Mesenchymal stem cell (in vitro differentiated cells and primary cell): ENCODE measurements around the gene PPCS.

Experiments
- DNase-seq: peaks from one replicate; pipeline ENCODE4 v3.0.0-alpha.2; 2013
- H2AFZ ChIP-seq: one replicate; pipeline ENCODE4 v1.6.1; 2013; ENCODE audit warnings: low read depth, mild to moderate bottlenecking, control low read depth, inconsistent platforms, low read length, moderate library complexity
- H2AK5ac ChIP-seq: 2 replicates; pipeline ENCODE4 v1.6.1; 2013; ENCODE audit warnings: low read length, moderate library complexity, mild to moderate bottlenecking, inconsistent platforms; ENCODE audit not compliant: severe bottlenecking
- H2BK120ac ChIP-seq: one replicate; pipeline ENCODE4 v1.6.1; 2013; ENCODE audit warnings: low read depth, mild to moderate bottlenecking, inconsistent platforms, low read length, moderate library complexity
- H2BK12ac ChIP-seq, 2 experiments: one replicate each; pipeline ENCODE4 v1.6.1; 2013; ENCODE audit warnings: inconsistent platforms in 2 of 2, low read length in 2 of 2, mild to moderate bottlenecking in 2 of 2, moderate library complexity in 2 of 2, control low read depth in 1 of 2
- H2BK15ac ChIP-seq: one replicate; pipeline ENCODE4 v1.6.1; 2013; ENCODE audit warnings: mild to moderate bottlenecking, low read depth, inconsistent platforms; ENCODE audit not compliant: poor library complexity, severe bottlenecking
- H2BK5ac ChIP-seq: 2 replicates; pipeline ENCODE4 v1.6.1; 2013; ENCODE audit warnings: low read depth, mild to moderate bottlenecking, low read length, control low read depth, inconsistent platforms; ENCODE audit not compliant: poor library complexity, severe bottlenecking
- H3K14ac ChIP-seq, 2 experiments: one replicate each; pipeline ENCODE4 v1.6.1; 2013; ENCODE audit warnings: inconsistent platforms in 2 of 2, low read length in 2 of 2, control low read depth in 1 of 2, mild to moderate bottlenecking in 1 of 2, moderate library complexity in 1 of 2
- H3K18ac ChIP-seq, 2 experiments: one replicate each; pipeline ENCODE4 v1.6.1; 2013; ENCODE audit warnings: inconsistent platforms in 2 of 2, low read length in 2 of 2, control low read depth in 1 of 2, low read depth in 1 of 2, mild to moderate bottlenecking in 1 of 2
- H3K23ac ChIP-seq, 2 experiments: one replicate each; pipeline ENCODE4 v1.6.1; 2013; ENCODE audit warnings: inconsistent platforms in 2 of 2, low read length in 2 of 2, mild to moderate bottlenecking in 2 of 2, moderate library complexity in 2 of 2, control low read depth in 1 of 2
- H3K27ac ChIP-seq: 2 replicates; pipeline ENCODE4 v1.5.1; 2013; ENCODE audit warnings: mild to moderate bottlenecking, moderate library complexity, low read length, control low read depth, inconsistent platforms; ENCODE audit not compliant: poor library complexity, severe bottlenecking
- H3K27me3 ChIP-seq, 2 experiments: 2 replicates each; pipeline versions ENCODE4 v1.6.1 to v1.7.0; 2013; ENCODE audit warnings: low read length in 2 of 2, mild to moderate bottlenecking in 2 of 2, moderate library complexity in 2 of 2, control low read depth in 1 of 2, inconsistent platforms in 1 of 2; ENCODE audit not compliant: control insufficient read depth in 1 of 2, insufficient read depth in 1 of 2
- H3K36me3 ChIP-seq, 2 experiments: 2 replicates each; pipeline versions ENCODE4 v1.6.1 to v1.7.0; 2013; ENCODE audit warnings: low read length in 2 of 2, control low read depth in 1 of 2, inconsistent platforms in 1 of 2, low read depth in 1 of 2, mild to moderate bottlenecking in 1 of 2; ENCODE audit not compliant: insufficient read depth in 2 of 2, control insufficient read depth in 1 of 2
- H3K4ac ChIP-seq, 2 experiments: one replicate each; pipeline ENCODE4 v1.6.1; 2013; ENCODE audit warnings: inconsistent platforms in 2 of 2, low read length in 2 of 2, mild to moderate bottlenecking in 2 of 2, moderate library complexity in 2 of 2, control low read depth in 1 of 2, low read depth in 1 of 2
- H3K4me1 ChIP-seq: 2 replicates; pipeline ENCODE4 v1.6.1; 2013; ENCODE audit warnings: low read depth, low read length, control low read depth; ENCODE audit not compliant: control insufficient read depth, insufficient read depth
- H3K4me2 ChIP-seq: 2 replicates; pipeline ENCODE4 v1.6.1; 2013; ENCODE audit warnings: low read length, mild to moderate bottlenecking, inconsistent platforms; ENCODE audit not compliant: poor library complexity, severe bottlenecking
- H3K4me3 ChIP-seq, 2 experiments: 2 replicates each; pipeline versions ENCODE4 v1.5.1 to v1.7.0; 2013; ENCODE audit warnings: low read length in 2 of 2, mild to moderate bottlenecking in 2 of 2, control low read depth in 1 of 2, low read depth in 1 of 2; ENCODE audit not compliant: insufficient read depth in 1 of 2
- H3K79me1 ChIP-seq: replicated peaks from 2 replicates; pipeline ENCODE4 v1.6.1; 2013; ENCODE audit warnings: mild to moderate bottlenecking, control low read depth, low read length, inconsistent platforms; ENCODE audit not compliant: poor library complexity, severe bottlenecking
- H3K9ac ChIP-seq: 2 replicates; pipeline ENCODE4 v1.7.0; 2013; ENCODE audit warnings: mild to moderate bottlenecking, low read length, moderate library complexity
- H3K9me3 ChIP-seq: 2 replicates; pipeline ENCODE4 v1.7.0; 2013; ENCODE audit warnings: mild to moderate bottlenecking, low read length; ENCODE audit not compliant: control insufficient read depth
- H4K8ac ChIP-seq: one replicate; pipeline ENCODE4 v1.6.1; 2013; ENCODE audit warnings: inconsistent platforms, mild to moderate bottlenecking, low read length, moderate library complexity
- H4K91ac ChIP-seq: one replicate; pipeline ENCODE4 v1.6.1; 2013; ENCODE audit warnings: mild to moderate bottlenecking, low read length, inconsistent platforms
- WGBS: methylation state at CpG from one replicate; pipeline ENCODE4 v1.1.7; 2013; ENCODE audit warnings: mixed read lengths; 5-methylcytosine and 5-hydroxymethylcytosine counted together

PPCS gene

DNA sequence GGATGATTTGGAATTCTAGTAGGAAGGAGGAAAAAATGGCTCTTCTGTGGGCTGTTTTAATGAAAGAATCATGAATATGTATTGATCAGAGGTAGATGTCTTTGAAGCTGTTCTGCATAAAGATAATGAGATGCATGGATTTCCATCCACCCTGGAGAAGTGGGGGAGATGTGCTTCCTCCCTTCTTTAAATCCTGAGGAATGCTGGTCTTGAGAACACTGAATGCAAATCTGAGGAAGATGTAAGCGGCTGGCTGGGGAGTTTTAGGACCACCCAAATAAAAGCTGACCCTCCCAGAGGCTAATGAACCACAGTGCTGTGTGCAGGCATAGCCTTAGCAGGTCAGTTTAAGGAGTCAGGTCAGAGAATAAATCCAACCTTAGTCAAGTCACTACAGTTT lies 37.8 kb upstream of the PPCS start:
- H3K27me3 ChIP-seq, result peaks cover 0 to 38% of the 10 kb centered on the region in 2 experiments
- no peak overlapping the region for H2AK5ac ChIP-seq
- no peak overlapping the region for H3K9ac ChIP-seq
- H4K91ac ChIP-seq, result no peak overlapping the region
- H3K4ac ChIP-seq, result no peak overlapping the region
- no peaks in the 10 kb centered on the region for H3K9me3 ChIP-seq
- H3K14ac ChIP-seq, result no peak overlapping the region
- H3K4me2 ChIP-seq, result no peak overlapping the region
- H3K79me1 ChIP-seq, result no peaks in the 10 kb centered on the region
- H3K23ac ChIP-seq, result no peak overlapping the region
- DNase-seq, result no peak
- H2AFZ ChIP-seq, result no peak overlapping the region
- H3K27ac ChIP-seq, result no peak overlapping the region
- WGBS, result 60% methylated on average over 1 of the region's 1 CpG
- H2BK5ac ChIP-seq, result no peak overlapping the region
- H2BK120ac ChIP-seq, result no peak overlapping the region
- H3K4me3 ChIP-seq, result no peak overlapping the region
- H2BK15ac ChIP-seq, result no peak overlapping the region
- no peak overlapping the region for H3K18ac ChIP-seq
- peaks cover 8% of the 10 kb centered on the region for H3K4me1 ChIP-seq
- H3K36me3 ChIP-seq, result no peaks in the 10 kb centered on the region
- H4K8ac ChIP-seq, result no peak overlapping the region
- H2BK12ac ChIP-seq, result no peak overlapping the region

DNA sequence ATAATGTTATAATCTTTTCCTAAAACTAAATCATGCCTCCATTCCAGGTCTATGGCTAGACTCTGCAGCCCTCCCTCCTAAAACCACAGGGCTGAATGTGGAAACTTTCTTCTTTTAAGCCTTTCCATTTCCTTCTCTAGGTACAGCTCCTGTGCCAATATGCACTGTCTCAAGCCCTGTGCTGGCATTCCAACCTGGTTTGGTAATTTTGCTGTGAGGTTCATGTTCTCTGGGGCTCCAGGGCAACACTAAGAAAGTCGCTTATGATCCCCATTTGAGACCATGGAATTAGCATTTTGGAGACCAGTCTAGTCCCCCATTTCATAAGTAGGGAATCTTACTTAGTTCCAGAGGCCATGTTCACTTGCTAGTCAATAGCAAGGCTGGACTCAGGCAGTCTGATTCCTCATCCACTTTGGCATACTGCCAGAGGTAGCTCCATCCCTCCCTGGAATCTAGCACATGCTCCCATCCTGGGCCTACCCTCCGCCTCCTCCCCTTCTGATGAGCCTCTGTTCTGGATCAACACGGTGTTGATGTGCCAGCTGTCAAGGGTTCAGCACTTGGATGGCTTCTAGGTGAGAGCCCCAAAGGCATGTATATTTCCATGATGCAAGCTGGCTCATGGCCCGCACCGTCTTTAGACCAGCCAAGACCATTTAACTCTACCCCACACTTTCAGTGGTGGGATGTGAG lies 37.1 kb upstream of the PPCS start:
- Histone ChIP-seq H3K4me2 (no peak overlapping the region), H3K4me3 (no peak overlapping the region), H2BK15ac (no peak overlapping the region), H3K4ac (no peak overlapping the region), H3K79me1 (no peaks in the 10 kb centered on the region), H3K9ac (no peak overlapping the region), H3K4me1 (peaks cover 8% of the 10 kb centered on the region), H2AK5ac (no peak overlapping the region), H3K36me3 (no peaks in the 10 kb centered on the region), H2BK120ac (no peak overlapping the region), H2BK12ac (no peak overlapping the region), H2BK5ac (no peak overlapping the region), H4K91ac (no peak overlapping the region), H4K8ac (no peak overlapping the region), H3K23ac (no peak overlapping the region), H2AFZ (no peak overlapping the region), H3K27me3 (peaks cover 0 to 41% of the 10 kb centered on the region in 2 experiments), H3K9me3 (no peaks in the 10 kb centered on the region), H3K18ac (no peak overlapping the region), H3K27ac (no peak overlapping the region), H3K14ac (no peak overlapping the region)
- 85% methylated on average over 5 of the region's 5 CpGs for WGBS
- no peak for DNase-seq

DNA sequence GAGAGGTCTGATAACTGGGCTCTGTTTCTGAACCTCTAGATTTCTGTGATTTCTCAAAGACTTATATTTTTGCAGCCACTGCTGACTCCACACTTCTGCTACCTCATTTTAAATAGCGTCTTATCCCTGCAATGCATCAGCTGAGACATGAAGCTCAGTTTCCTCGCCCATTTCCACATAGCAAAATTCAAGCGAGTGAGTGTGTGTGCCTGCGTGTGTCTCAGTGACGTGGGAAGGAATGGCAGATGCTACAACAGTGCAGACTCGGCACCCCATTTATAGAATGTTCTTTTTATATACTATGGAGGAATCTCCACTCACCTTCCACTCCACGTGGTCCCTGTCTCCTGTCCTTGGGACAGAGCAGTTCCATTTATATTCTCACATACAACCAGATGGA lies 36.2 kb upstream of the PPCS start:
- H3K4ac ChIP-seq, result no peak overlapping the region
- no peak for DNase-seq
- H3K4me3 ChIP-seq, result peak overlapping the region in 1 of 2 experiments; percentile 8
- H2BK5ac ChIP-seq, result no peak overlapping the region
- WGBS, result 92% methylated on average over 7 of the region's 7 CpGs
- H2AK5ac ChIP-seq, result no peak overlapping the region
- H3K23ac ChIP-seq, result no peak overlapping the region
- H3K27me3 ChIP-seq, result peaks cover 0 to 41% of the 10 kb centered on the region in 2 experiments
- no peak overlapping the region for H3K4me2 ChIP-seq
- no peak overlapping the region for H2AFZ ChIP-seq
- no peak overlapping the region for H3K27ac ChIP-seq
- H3K18ac ChIP-seq, result no peak overlapping the region
- H3K9ac ChIP-seq, result no peak overlapping the region
- no peak overlapping the region for H2BK120ac ChIP-seq
- no peaks in the 10 kb centered on the region for H3K9me3 ChIP-seq
- H2BK15ac ChIP-seq, result no peak overlapping the region
- no peak overlapping the region for H4K91ac ChIP-seq
- H3K4me1 ChIP-seq, result peaks cover 9% of the 10 kb centered on the region
- no peak overlapping the region for H2BK12ac ChIP-seq
- no peak overlapping the region for H3K14ac ChIP-seq
- H3K36me3 ChIP-seq, result no peaks in the 10 kb centered on the region
- H4K8ac ChIP-seq, result no peak overlapping the region
- H3K79me1 ChIP-seq, result no peaks in the 10 kb centered on the region

GRCh38 chr1:42420911-42421585 lies 35.3 kb upstream of the PPCS start:
- no peak overlapping the region for H2BK12ac ChIP-seq
- no peak overlapping the region for H3K4me2 ChIP-seq
- H3K14ac ChIP-seq, result no peak overlapping the region
- no peaks in the 10 kb centered on the region for H3K9me3 ChIP-seq
- no peak overlapping the region for H2AK5ac ChIP-seq
- H4K91ac ChIP-seq, result no peak overlapping the region
- H2BK120ac ChIP-seq, result no peak overlapping the region
- peak; percentile 29 for DNase-seq
- peak overlapping the region in 1 of 2 experiments; percentile 8 for H3K4me3 ChIP-seq
- WGBS, result 67% methylated on average over 10 of the region's 10 CpGs
- H3K79me1 ChIP-seq, result no peaks in the 10 kb centered on the region
- no peak overlapping the region for H3K4ac ChIP-seq
- peak overlapping the region; percentile 15 for H3K9ac ChIP-seq
- no peak overlapping the region for H2BK5ac ChIP-seq
- no peaks in the 10 kb centered on the region for H3K36me3 ChIP-seq
- H2BK15ac ChIP-seq, result no peak overlapping the region
- no peak overlapping the region for H4K8ac ChIP-seq
- no peak overlapping the region for H3K23ac ChIP-seq
- H3K4me1 ChIP-seq, result peaks cover 9% of the 10 kb centered on the region
- no peak overlapping the region for H3K27ac ChIP-seq
- H2AFZ ChIP-seq, result no peak overlapping the region
- H3K18ac ChIP-seq, result no peak overlapping the region
- peaks cover 0 to 35% of the 10 kb centered on the region in 2 experiments for H3K27me3 ChIP-seq
